PC-9 (cell line): ENCODE data around the gene RGS6. TPM values are rescaled to one million over a fixed set of nuclear protein-coding genes. Genes with fewer than 3 reads are reported as not detected.

Experiments used
- BruUV-seq: library from RNA; stranded (reverse); fragments of 400-500 nt; replicated peaks from 2 replicates; lab custom pipeline; 2021; lab: Mats Ljungman, UMichigan
- CTCF ChIA-PET: fragments of 300-600 bp; sonication (Branson Sonifier 250); formaldehyde crosslinking; loops from one replicate; lab custom pipeline; 2022; ENCODE audit warnings: antibody characterized with exemption; lab: Charles Lee
- POLR2A ChIA-PET: fragments of 300-600 bp; sonication (Branson Sonifier 250); formaldehyde crosslinking; loops from one replicate; lab custom pipeline; 2022; ENCODE audit warnings: antibody characterized with exemption; ENCODE audit not compliant: unreplicated experiment; lab: Charles Lee
- DNase-seq, 2 experiments: peaks; one replicate each; pipeline versions ENCODE4 v3.0.0 to v3.0.0-alpha.2; 2015 to 2022; ENCODE audit warnings: mixed read lengths in 1 of 2
- H2AFZ ChIP-seq: fragments of 200-600 bp; sonication (generic); 2 replicates; pipeline ENCODE4 v1.8.1; 2017; ENCODE audit warnings: antibody characterized with exemption
- H3F3A ChIP-seq: fragments of 200-600 bp; sonication (generic); 2 replicates; pipeline ENCODE4 v1.8.1; 2017; ENCODE audit warnings: antibody characterized with exemption, mild to moderate bottlenecking, low read depth; ENCODE audit not compliant: insufficient read depth
- H3K27ac ChIP-seq: fragments of 200-600 bp; sonication (generic); 2 replicates; pipeline ENCODE4 v1.6.1; 2016; ENCODE audit warnings: mixed run types
- H3K27me3 ChIP-seq: fragments of 200-600 bp; sonication (generic); 2 replicates; pipeline ENCODE4 v1.6.1; 2016; ENCODE audit warnings: low read depth, mixed run types; ENCODE audit not compliant: insufficient read depth
- H3K36me3 ChIP-seq: fragments of 200-600 bp; sonication (generic); 2 replicates; pipeline ENCODE4 v1.6.1; 2016; ENCODE audit warnings: low read depth, mixed run types
- H3K4me1 ChIP-seq: fragments of 200-600 bp; sonication (generic); replicated peaks from 2 replicates; pipeline ENCODE4 v1.6.1; 2016; ENCODE audit warnings: mixed run types; ENCODE audit not compliant: insufficient read depth
- H3K4me2 ChIP-seq: fragments of 200-600 bp; sonication (generic); 2 replicates; pipeline ENCODE4 v1.6.1; 2017; ENCODE audit warnings: mixed run types
- H3K4me3 ChIP-seq: fragments of 200-600 bp; sonication (generic); 2 replicates; pipeline ENCODE4 v1.6.1; 2016; ENCODE audit warnings: mixed run types
- H3K79me2 ChIP-seq: fragments of 200-600 bp; sonication (generic); 2 replicates; pipeline ENCODE4 v1.6.1; 2017; ENCODE audit warnings: low read depth, mixed run types
- H3K9me2 ChIP-seq: fragments of 200-600 bp; sonication (generic); 2 replicates; pipeline ENCODE4 v1.8.1; 2017; ENCODE audit warnings: mild to moderate bottlenecking; ENCODE audit not compliant: insufficient read depth
- H3K9me3 ChIP-seq: fragments of 200-600 bp; sonication (generic); 2 replicates; pipeline ENCODE4 v1.8.1; 2016; ENCODE audit warnings: low read depth; ENCODE audit not compliant: insufficient read depth
- H4K20me1 ChIP-seq: fragments of 200-600 bp; sonication (generic); 2 replicates; pipeline ENCODE4 v1.8.1; 2017; ENCODE audit not compliant: insufficient read depth
- EZH2 ChIP-seq: fragments of 200-600 bp; sonication (generic); IDR thresholded peaks from 2 replicates; pipeline ENCODE4 v1.8.0; 2017; ENCODE audit warnings: antibody characterized with exemption, low read depth
- intact Hi-C: fragments of 100-400 bp; cut with micrococcal nuclease; formaldehyde crosslinking; loops from one replicate; pipeline ENCODE4 v1.10.0; 2022; ENCODE audit not compliant: unreplicated experiment
- total RNA-seq: library from RNA; stranded (reverse); gene quantifications from 2 replicates; pipeline ENCODE4 v1.2.3, GENCODE V29; 2021
- TF ChIP-seq, protein P1 (sequence below): fragments of 200-600 bp; sonication (generic); conservative IDR thresholded peaks from 2 replicates; pipeline ENCODE4 v1.6.1; 2017; ENCODE audit warnings: mixed run types, antibody characterized with exemption, mild to moderate bottlenecking, moderate library complexity

Gene RGS6
- total RNA-seq, 1 experiment from 2014 or later: not detected

DNA sequence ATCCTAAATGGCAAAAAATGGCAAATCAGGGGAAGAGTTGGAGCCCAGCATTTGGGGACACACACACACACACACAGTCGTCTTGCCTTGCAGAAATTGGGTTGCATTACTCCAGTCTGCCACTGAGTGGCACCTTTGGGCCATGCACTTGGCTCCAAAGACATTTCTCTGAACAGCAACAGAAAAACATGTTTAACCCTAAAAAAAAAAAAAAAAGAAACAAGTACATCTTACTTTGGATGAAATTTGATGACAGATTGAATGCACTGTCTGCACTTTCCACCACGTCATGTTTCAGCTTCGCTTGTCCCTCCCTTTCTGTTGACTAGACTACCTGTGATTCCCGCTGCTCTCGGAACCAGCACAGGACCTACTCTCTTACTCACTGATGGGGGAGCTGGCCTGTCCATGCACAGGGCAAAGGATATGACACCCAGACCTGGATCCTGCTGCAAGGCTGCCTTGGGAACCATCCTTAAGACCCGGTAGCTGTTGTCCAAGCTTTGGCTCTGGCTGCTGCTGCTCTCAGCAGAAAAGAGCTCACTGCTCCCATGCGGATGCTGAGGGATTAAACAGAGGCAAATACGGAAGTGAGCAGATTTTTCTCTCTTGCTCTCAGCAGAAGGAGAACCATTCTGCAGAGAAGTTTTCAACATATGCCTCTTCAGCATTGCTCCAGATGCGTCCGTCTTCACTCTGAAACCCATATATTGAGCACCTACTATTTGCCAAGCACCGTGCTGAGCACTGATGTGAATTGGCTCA, 584.9 kb downstream of the RGS6 start:
- intact Hi-C loops: loop anchor here (1.0 to 10.0 kb wide), 3 partner anchors 388 to 1198 kb away; partner anchors contain the start of gene PNMA1
- Histone ChIP-seq H3K9me2 (no peaks in the 10 kb centered on the region), H2AFZ (no peak overlapping the region), H3K9me3 (no peaks in the 10 kb centered on the region), H3K4me2 (no peak overlapping the region), H3K4me3 (no peak overlapping the region), H3K79me2 (no peaks in the 10 kb centered on the region), H4K20me1 (no peaks in the 10 kb centered on the region), H3K27me3 (peaks cover 28% of the 10 kb centered on the region), H3K27ac (no peak overlapping the region), H3K4me1 (no peaks in the 10 kb centered on the region), H3K36me3 (no peaks in the 10 kb centered on the region), H3F3A (no peaks in the 10 kb centered on the region)
- no TSS peak for BruUV-seq
- ChIA-PET CTCF (interaction anchor here (0.6 to 0.7 kb wide), 2 partner anchors 550 to 629 kb away, joined by 3 to 9 read pairs; no protein-coding TSS in a partner anchor), POLR2A (no interaction called here)
- TF ChIP-seq, protein P1, sequence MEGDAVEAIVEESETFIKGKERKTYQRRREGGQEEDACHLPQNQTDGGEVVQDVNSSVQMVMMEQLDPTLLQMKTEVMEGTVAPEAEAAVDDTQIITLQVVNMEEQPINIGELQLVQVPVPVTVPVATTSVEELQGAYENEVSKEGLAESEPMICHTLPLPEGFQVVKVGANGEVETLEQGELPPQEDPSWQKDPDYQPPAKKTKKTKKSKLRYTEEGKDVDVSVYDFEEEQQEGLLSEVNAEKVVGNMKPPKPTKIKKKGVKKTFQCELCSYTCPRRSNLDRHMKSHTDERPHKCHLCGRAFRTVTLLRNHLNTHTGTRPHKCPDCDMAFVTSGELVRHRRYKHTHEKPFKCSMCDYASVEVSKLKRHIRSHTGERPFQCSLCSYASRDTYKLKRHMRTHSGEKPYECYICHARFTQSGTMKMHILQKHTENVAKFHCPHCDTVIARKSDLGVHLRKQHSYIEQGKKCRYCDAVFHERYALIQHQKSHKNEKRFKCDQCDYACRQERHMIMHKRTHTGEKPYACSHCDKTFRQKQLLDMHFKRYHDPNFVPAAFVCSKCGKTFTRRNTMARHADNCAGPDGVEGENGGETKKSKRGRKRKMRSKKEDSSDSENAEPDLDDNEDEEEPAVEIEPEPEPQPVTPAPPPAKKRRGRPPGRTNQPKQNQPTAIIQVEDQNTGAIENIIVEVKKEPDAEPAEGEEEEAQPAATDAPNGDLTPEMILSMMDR: peak; percentile 80
- TF ChIP-seq EZH2: no peak
- peak in 1 of 2 experiments; percentile 49 for DNase-seq

DNA sequence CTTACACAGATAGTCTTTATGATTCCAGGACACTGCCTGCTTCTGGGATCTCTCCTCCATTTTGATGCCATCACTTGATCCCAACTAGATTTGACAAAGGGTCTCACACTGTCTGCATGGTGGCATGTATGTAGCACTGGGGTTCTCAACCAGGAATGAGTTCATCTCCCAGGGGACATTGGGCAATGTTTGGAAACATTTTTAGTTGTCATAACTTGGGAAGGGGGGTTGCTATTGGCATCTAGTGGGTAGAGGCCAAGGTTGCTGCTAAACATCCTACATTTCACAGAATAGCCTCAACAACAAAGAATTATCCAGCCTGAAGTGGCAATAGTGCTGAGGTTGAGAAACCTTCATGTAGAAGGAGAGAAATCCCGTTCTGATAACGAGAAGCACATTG, 585.5 kb downstream of the RGS6 start:
- Histone ChIP-seq H3K79me2 (no peaks in the 10 kb centered on the region), H3K4me1 (no peaks in the 10 kb centered on the region), H3K9me2 (no peaks in the 10 kb centered on the region), H3K4me3 (no peak overlapping the region), H2AFZ (no peak overlapping the region), H3F3A (no peaks in the 10 kb centered on the region), H3K27ac (no peak overlapping the region), H3K36me3 (no peaks in the 10 kb centered on the region), H4K20me1 (no peaks in the 10 kb centered on the region), H3K27me3 (peaks cover 22% of the 10 kb centered on the region; the same call in 1 of the 2 replicates), H3K9me3 (no peaks in the 10 kb centered on the region), H3K4me2 (no peak overlapping the region)
- intact Hi-C loops: loop anchor here (1.0 to 10.0 kb wide), 3 partner anchors 388 to 1197 kb away; partner anchors contain the start of gene PNMA1
- CTCF ChIA-PET: interaction anchor here (0.6 to 0.7 kb wide), 2 partner anchors 549 to 628 kb away, joined by 3 to 9 read pairs; no protein-coding TSS in a partner anchor
- no TSS peak for BruUV-seq
- POLR2A ChIA-PET: no interaction called here
- DNase-seq: no peak
- TF ChIP-seq, protein P1: no peak
- TF ChIP-seq EZH2: no peak

DNA sequence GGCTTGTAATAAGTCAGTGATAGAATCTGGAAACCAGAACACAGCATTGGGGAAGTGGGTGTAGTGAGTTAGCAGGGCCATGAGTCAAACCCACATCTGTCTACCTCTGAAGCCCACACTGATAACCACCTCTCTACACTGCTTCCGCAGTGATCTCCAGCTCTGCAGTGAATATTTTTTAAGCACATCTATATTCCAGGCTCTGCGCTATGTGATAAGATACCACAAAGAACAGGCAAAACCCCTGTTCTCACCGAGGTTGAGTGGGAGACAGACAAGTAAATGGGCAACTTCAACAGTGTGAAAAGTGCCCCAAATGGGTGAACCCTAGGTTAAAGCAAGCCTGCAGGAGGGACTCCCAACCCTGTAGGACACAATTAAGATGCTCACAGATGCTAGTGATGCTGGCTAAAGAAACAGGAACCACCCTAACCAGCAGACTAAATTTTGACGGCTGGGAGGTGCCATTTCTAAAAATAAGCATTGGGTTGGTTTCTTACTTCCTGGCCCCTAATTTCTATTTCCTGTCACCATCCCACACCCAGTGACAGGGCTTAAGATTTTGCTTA, 586.7 kb downstream of the RGS6 start:
- H3K4me3 ChIP-seq: no peak overlapping the region
- POLR2A ChIA-PET: no interaction called here

More for the DNA sequence above, 586.7 kb downstream of the RGS6 start:
- Histone ChIP-seq H3K27me3 (peaks cover 13% of the 10 kb centered on the region; the same call in 1 of the 2 replicates), H3K36me3 (no peaks in the 10 kb centered on the region), H3F3A (no peaks in the 10 kb centered on the region), H3K9me2 (no peaks in the 10 kb centered on the region), H2AFZ (no peak overlapping the region), H3K27ac (no peak overlapping the region), H3K4me1 (no peaks in the 10 kb centered on the region), H4K20me1 (no peaks in the 10 kb centered on the region), H3K79me2 (no peaks in the 10 kb centered on the region), H3K9me3 (no peaks in the 10 kb centered on the region), H3K4me2 (no peak overlapping the region)
- CTCF ChIA-PET: no interaction called here
- intact Hi-C loops: loop anchor here (10.0 kb wide), 1 partner anchor 1196 kb away; the partner anchor contains the start of gene PNMA1
- DNase-seq: no peak
- no TSS peak for BruUV-seq
- TF ChIP-seq, protein P1: no peak
- no peak for TF ChIP-seq EZH2
